ENCODE measurements around the gene SERPINC1.

SERPINC1 gene

DNA sequence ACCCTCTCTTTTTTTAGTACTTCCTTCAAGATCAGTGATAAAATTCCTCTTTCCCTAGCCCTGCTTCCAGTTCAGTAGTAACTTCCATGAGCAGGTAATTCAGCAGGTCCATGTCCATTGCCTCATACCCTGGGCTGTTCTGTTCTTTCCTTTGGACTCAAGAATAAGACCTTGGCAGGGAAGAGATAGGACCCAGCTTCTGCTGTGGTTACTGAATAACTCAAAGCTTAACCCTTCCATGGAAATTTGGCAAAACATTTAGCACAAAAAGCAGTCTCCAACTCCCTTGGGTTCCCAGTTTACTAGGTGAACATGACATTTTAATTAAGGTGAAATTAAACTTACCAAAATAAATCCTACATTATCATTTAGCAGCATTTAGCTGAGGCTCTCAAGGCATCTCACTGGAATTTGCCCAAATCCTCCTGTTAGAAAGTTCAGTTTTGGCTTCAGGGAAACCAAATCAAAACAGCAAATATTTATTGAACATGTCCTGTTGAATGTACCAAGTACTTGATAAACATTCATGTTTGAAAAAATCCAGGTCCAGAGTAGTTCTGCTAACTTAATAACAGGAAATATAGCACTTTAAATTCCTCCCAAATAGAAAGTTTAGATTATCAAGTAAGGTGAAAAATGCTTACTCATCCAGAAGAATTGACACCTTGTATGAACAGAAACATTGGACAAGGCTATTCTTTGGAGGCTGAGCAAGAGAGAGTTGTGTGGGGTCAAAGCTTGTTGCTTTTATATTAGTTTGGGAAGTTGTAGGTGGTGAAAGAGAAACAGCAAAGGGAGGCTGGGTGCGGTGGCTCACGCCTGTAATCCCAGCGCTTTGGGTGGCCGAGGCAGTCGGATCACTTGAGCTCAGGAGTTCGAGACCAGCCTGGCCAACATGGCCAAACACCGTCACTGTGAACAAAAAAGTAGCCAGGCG lies 8.4 kb upstream of the SERPINC1 start:
- no peaks in the 10 kb centered on the region for H3K9me2 ChIP-seq (ENCODE audit: low read depth, low read length)
- no peak overlapping the region for H3K9ac ChIP-seq (ENCODE audit: low read length)
- no peak overlapping the region for H3K4me3 ChIP-seq (ENCODE audit: low read depth, low read length, poor library complexity, severe bottlenecking)
- no peaks in the 10 kb centered on the region for H3K36me3 ChIP-seq (ENCODE audit: insufficient read depth, low read length)
- no peaks in the 10 kb centered on the region for H4K20me1 ChIP-seq (ENCODE audit: insufficient read depth, low read length)
- no peak overlapping the region for H3K4me2 ChIP-seq (ENCODE audit: low read length)
- H3K27ac ChIP-seq (ENCODE audit: low read depth, low read length, poor library complexity, severe bottlenecking): no peak overlapping the region
- H3K79me2 ChIP-seq (ENCODE audit: insufficient read depth, low read length): no peaks in the 10 kb centered on the region
- TF ChIP-seq, protein P1, sequence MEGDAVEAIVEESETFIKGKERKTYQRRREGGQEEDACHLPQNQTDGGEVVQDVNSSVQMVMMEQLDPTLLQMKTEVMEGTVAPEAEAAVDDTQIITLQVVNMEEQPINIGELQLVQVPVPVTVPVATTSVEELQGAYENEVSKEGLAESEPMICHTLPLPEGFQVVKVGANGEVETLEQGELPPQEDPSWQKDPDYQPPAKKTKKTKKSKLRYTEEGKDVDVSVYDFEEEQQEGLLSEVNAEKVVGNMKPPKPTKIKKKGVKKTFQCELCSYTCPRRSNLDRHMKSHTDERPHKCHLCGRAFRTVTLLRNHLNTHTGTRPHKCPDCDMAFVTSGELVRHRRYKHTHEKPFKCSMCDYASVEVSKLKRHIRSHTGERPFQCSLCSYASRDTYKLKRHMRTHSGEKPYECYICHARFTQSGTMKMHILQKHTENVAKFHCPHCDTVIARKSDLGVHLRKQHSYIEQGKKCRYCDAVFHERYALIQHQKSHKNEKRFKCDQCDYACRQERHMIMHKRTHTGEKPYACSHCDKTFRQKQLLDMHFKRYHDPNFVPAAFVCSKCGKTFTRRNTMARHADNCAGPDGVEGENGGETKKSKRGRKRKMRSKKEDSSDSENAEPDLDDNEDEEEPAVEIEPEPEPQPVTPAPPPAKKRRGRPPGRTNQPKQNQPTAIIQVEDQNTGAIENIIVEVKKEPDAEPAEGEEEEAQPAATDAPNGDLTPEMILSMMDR (IDR thresholded peaks at IDR 0.05; ENCODE audit: low read length): no peak
- TF ChIP-seq EZH2 (IDR thresholded peaks at IDR 0.05; ENCODE audit: borderline replicate concordance, low read length): no peak
- no peak overlapping the region for H2AFZ ChIP-seq (ENCODE audit: low read length)
- no peaks in the 10 kb centered on the region for H3K9me3 ChIP-seq (ENCODE audit: low read length)
- H3K27me3 ChIP-seq (ENCODE audit: insufficient read depth, low read length): no peaks in the 10 kb centered on the region
- no peaks in the 10 kb centered on the region for H3F3A ChIP-seq (ENCODE audit: insufficient read depth, low read length)
- H3K4me1 ChIP-seq (ENCODE audit: insufficient read depth, low read length, severe bottlenecking): no peaks in the 10 kb centered on the region

DNA sequence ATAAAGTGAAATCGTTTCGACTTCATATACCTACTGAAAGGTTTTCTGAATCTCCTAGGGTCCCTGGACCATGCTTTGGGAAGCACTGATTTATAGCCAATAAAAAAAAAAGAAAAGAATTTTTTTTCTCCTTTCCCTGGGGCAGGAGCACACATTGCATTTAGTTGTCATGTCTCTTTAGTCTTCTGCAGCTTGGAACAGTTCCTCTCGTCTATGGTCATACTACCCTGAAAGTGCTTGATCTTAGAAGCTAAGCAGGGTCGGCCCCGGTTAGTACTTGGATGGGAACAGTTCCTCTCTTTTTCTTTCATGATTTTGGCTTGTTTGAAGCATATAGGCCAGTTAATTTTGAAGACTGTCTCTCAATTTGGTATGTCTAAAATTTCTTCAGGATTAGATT lies 3.7 kb upstream of the SERPINC1 start:
- Histone ChIP-seq H3K36me3 (ENCODE audit: insufficient read depth, low read length) (no peaks in the 10 kb centered on the region), H3K4me1 (ENCODE audit: insufficient read depth, low read length, severe bottlenecking) (no peaks in the 10 kb centered on the region), H3K9me2 (ENCODE audit: low read depth, low read length) (no peaks in the 10 kb centered on the region), H3F3A (ENCODE audit: insufficient read depth, low read length) (no peaks in the 10 kb centered on the region), H3K27me3 (ENCODE audit: insufficient read depth, low read length) (no peaks in the 10 kb centered on the region), H3K4me3 (ENCODE audit: low read depth, low read length, poor library complexity, severe bottlenecking) (no peak overlapping the region), H3K79me2 (ENCODE audit: insufficient read depth, low read length) (no peaks in the 10 kb centered on the region), H3K27ac (ENCODE audit: low read depth, low read length, poor library complexity, severe bottlenecking) (no peak overlapping the region), H3K9me3 (ENCODE audit: low read length) (no peaks in the 10 kb centered on the region), H3K9ac (ENCODE audit: low read length) (no peak overlapping the region), H4K20me1 (ENCODE audit: insufficient read depth, low read length) (no peaks in the 10 kb centered on the region), H2AFZ (ENCODE audit: low read length) (no peak overlapping the region), H3K4me2 (ENCODE audit: low read length) (no peak overlapping the region)
- TF ChIP-seq EZH2 (IDR thresholded peaks at IDR 0.05; ENCODE audit: borderline replicate concordance, low read length): no peak
- TF ChIP-seq, protein P1 (IDR thresholded peaks at IDR 0.05; ENCODE audit: low read length): no peak

DNA sequence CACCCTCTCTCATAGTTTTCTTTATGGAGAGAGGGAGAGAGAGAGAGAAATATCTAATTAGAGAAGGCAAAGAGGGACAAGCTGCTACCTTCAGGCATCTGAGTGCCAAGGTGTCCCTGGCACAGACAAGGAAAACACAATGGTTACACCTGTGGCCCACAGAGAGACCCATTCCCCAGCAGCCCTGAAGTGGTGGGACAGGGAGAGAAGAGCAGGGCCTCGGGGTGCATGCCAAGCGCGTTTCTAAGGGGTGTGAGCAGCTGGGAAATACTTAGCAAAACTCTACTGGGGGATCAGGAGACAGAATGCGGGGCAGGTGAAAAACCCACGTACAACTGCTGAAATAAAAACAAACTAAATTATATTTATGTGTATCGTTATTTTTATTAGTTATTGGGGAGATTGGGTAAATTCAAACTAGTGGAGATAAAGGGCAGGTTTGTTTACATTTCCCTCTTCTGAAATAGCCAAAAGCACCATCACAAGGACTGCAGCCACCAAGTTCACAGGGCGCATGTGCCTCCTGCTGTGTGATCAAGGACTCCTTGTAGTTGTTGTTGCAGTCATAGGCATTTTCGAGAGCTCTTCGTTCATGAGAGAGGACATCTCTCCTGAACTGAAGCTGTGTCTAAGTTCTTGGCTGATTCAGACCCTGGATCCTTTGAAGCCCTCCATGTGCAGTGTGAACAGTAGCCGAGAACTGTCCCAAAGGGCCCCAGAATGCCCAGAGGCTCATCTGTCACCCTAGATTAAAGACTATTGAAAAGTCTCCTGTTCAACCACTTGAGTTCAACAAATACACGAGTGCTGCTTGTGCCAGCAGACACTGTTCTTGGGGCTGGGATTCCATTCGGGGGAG lies 737 bp upstream of the SERPINC1 start:
- Histone ChIP-seq H3K4me1 (ENCODE audit: insufficient read depth, low read length, severe bottlenecking) (no peaks in the 10 kb centered on the region), H4K20me1 (ENCODE audit: insufficient read depth, low read length) (no peaks in the 10 kb centered on the region), H2AFZ (ENCODE audit: low read length) (no peak overlapping the region), H3K9me2 (ENCODE audit: low read depth, low read length) (no peaks in the 10 kb centered on the region), H3K36me3 (ENCODE audit: insufficient read depth, low read length) (no peaks in the 10 kb centered on the region), H3K27ac (ENCODE audit: low read depth, low read length, poor library complexity, severe bottlenecking) (no peak overlapping the region), H3K9ac (ENCODE audit: low read length) (no peak overlapping the region), H3K9me3 (ENCODE audit: low read length) (no peaks in the 10 kb centered on the region), H3K4me3 (ENCODE audit: low read depth, low read length, poor library complexity, severe bottlenecking) (no peak overlapping the region), H3K27me3 (ENCODE audit: insufficient read depth, low read length) (no peaks in the 10 kb centered on the region), H3K79me2 (ENCODE audit: insufficient read depth, low read length) (no peaks in the 10 kb centered on the region), H3F3A (ENCODE audit: insufficient read depth, low read length) (no peaks in the 10 kb centered on the region), H3K4me2 (ENCODE audit: low read length) (no peak overlapping the region)
- TF ChIP-seq EZH2 (IDR thresholded peaks at IDR 0.05; ENCODE audit: borderline replicate concordance, low read length): no peak
- TF ChIP-seq, protein P1 (IDR thresholded peaks at IDR 0.05; ENCODE audit: low read length): no peak

All from OCI-LY1 (cell line).